Keratinocyte (primary cell): ENCODE measurements around the gene WFDC8.
"Not testable (repeated sequence)": the region's sequence is repeated elsewhere in the genome, so short reads cannot be mapped to it uniquely, and the experiment has no call there.

ENCODE experiments used
- CTCF ChIP-seq, 3 experiments: IDR thresholded peaks in 1 of 3; conservative IDR thresholded peaks in 1 of 3; optimal IDR thresholded peaks in 1 of 3; 2 replicates in 2 of 3; 3 replicates in 1 of 3; pipeline versions ENCODE3 to v1.5.1; 2011; ENCODE audit warnings: low read length in 3 of 3, mild to moderate bottlenecking in 3 of 3, moderate library complexity in 2 of 3, control low read depth in 1 of 3, inconsistent platforms in 1 of 3; ENCODE audit not compliant: insufficient read depth in 2 of 3; ENCODE audit errors: extremely low read depth in 1 of 3
- EZH2 ChIP-seq: IDR thresholded peaks from one replicate; pipeline ENCODE4 v1.6.1; 2012; ENCODE audit warnings: inconsistent platforms, mild to moderate bottlenecking, low read length, moderate library complexity

GRCh38 chr20:45585986-45586385, 6.9 kb upstream of the WFDC8 start:
- TF ChIP-seq CTCF (optimal IDR thresholded peaks at IDR 0.05 in 1 of 3, IDR thresholded peaks at IDR 0.05 in 1 of 3, conservative IDR thresholded peaks at IDR 0.05 in 1 of 3; ENCODE audit: extremely low read depth in 1 of 3, insufficient read depth in 2 of 3, low read length in 3 of 3); EZH2: not testable (repeated sequence)
